Right atrium auricular region (tissue), 2 donors: ENCODE measurements around the gene CPED1. TPM values are rescaled to one million over a fixed set of nuclear protein-coding genes. Genes with fewer than 3 reads are reported as not detected.

ENCODE experiments used
- DNase-seq: peaks from one replicate; pipeline ENCODE4 v3.0.0-alpha.2; 2019; ENCODE audit warnings: low spot score
- H3K27ac ChIP-seq, 2 donors: fragments of 200-600 bp; sonication (generic); 1 replicate in 1 of 2; 2 replicates in 1 of 2; pipeline ENCODE4 v1.5.1; 2016 to 2019
- H3K27me3 ChIP-seq, 2 donors: fragments of 200-600 bp; sonication (generic); one replicate each; pipeline versions ENCODE4 v1.5.1 to v1.6.0; 2017 to 2019
- H3K36me3 ChIP-seq: fragments of 200-600 bp; sonication (generic); one replicate; pipeline ENCODE4 v1.5.1; 2016
- H3K4me1 ChIP-seq, 2 donors: fragments of 200-600 bp; sonication (generic); one replicate each; pipeline versions ENCODE4 v1.5.1 to v1.6.0; 2017 to 2019
- H3K4me3 ChIP-seq, 2 donors: fragments of 200-600 bp; sonication (generic); 1 replicate in 1 of 2; 2 replicates in 1 of 2; pipeline ENCODE4 v1.5.1; 2017 to 2019; ENCODE audit warnings: mild to moderate bottlenecking in 1 of 2, moderate library complexity in 1 of 2
- H3K9me3 ChIP-seq, 2 donors: fragments of 200-600 bp; sonication (generic); one replicate each; pipeline ENCODE4 v1.5.1; 2019
- total RNA-seq, 2 donors: library from RNA; depleted of rRNA; stranded (reverse); fragments of >200 nt; gene quantifications; one replicate each; pipeline ENCODE4 v1.1.0, GENCODE V29; 2016
- TF ChIP-seq, protein P1 (sequence below), 2 donors: fragments of 200-600 bp; sonication (generic); IDR thresholded peaks; one replicate each; pipeline ENCODE4 v1.5.1; 2019; ENCODE audit warnings: antibody characterized with exemption in 2 of 2

CPED1 gene
- total RNA-seq, 2 donors from 2014 or later, result 13.8 to 19.0 TPM

DNA sequence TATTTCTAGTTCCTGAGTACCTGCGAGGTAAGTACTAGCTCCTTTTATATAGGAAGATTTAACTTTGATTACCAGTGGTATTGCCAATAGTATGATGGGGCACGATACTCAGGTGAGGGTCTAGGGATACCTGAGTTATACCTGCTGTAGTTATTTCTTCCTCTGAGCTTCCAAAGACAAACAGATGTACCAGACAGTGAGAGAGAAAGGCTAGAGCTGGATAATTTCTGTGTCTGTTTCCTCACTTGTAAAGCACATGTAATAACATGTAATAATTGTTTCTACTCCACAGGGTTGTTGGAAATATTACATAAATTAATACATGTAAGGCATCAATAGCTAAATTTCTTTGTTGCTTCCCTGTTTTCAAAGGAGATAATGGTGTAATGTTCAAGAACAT, 53.7 kb downstream of the CPED1 start:
- TF ChIP-seq, protein P1, sequence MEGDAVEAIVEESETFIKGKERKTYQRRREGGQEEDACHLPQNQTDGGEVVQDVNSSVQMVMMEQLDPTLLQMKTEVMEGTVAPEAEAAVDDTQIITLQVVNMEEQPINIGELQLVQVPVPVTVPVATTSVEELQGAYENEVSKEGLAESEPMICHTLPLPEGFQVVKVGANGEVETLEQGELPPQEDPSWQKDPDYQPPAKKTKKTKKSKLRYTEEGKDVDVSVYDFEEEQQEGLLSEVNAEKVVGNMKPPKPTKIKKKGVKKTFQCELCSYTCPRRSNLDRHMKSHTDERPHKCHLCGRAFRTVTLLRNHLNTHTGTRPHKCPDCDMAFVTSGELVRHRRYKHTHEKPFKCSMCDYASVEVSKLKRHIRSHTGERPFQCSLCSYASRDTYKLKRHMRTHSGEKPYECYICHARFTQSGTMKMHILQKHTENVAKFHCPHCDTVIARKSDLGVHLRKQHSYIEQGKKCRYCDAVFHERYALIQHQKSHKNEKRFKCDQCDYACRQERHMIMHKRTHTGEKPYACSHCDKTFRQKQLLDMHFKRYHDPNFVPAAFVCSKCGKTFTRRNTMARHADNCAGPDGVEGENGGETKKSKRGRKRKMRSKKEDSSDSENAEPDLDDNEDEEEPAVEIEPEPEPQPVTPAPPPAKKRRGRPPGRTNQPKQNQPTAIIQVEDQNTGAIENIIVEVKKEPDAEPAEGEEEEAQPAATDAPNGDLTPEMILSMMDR (IDR thresholded peaks at IDR 0.05), result no peak
- Histone ChIP-seq H3K36me3 (no peaks in the 10 kb centered on the region), H3K27ac (peak overlapping the region in 1 of 2 donors; percentile 64), H3K4me1 (peaks cover 0 to 25% of the 10 kb centered on the region in 2 donors), H3K4me3 (no peak overlapping the region), H3K9me3 (no peaks in the 10 kb centered on the region), H3K27me3 (no peaks in the 10 kb centered on the region)
- no peak for DNase-seq

- H3K27ac ChIP-seq, result no peak overlapping the region
Observed at GRCh38 chr7:121042899-121043298, 54.4 kb downstream of the CPED1 start.

DNA sequence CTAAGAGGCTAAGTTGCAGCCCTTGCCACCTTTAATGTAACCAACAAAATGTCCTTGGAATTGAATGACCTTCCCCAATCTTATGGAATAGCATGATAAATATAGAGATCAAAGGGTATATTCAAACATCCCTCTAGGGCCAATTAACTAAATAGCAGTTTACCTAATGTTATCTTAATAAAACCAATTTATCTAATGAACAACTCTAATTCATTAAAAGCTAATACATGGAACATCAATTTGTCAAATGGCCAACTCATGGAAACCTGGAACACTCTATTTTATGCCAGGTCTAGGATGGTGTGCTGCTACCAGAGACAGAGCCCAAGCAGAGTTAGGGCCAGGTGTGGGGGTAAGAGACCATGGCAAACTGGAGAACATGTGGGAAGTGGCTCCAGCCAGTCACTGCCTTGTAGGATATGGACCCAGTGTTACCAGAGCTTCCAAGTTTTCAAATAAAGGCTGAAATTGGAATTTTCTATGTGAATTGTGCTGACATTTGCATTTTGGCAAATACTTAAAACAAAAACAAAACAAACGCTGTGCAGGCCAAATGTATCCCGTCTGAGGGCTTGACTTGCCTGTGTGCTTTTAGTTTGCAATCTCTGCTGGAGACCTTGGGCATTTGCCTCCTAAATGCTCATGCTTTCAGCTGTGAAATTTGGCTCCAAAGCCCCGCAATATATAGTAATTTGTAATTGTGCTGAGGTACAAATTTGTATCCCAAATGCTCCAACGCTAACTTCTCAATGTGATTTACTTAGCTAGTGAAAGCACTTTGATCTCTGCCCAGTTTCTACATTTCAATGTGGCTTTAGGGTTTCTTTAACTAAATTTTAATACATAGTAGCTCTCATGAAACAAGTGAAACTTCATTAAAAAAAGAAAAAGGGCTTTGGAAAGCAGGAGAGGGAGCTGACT, 55.1 kb downstream of the CPED1 start:
- Histone ChIP-seq H3K27me3 (no peaks in the 10 kb centered on the region), H3K4me1 (peaks cover 0 to 23% of the 10 kb centered on the region in 2 donors), H3K36me3 (peaks cover 12% of the 10 kb centered on the region), H3K27ac (no peak overlapping the region), H3K9me3 (no peaks in the 10 kb centered on the region), H3K4me3 (no peak overlapping the region)
- no peak for DNase-seq
- TF ChIP-seq, protein P1 (IDR thresholded peaks at IDR 0.05), result no peak

More at GRCh38 chr7:121042899-121043298, 54.4 kb downstream of the CPED1 start:
- DNase-seq, result no peak
- peaks cover 0 to 25% of the 10 kb centered on the region in 2 donors for H3K4me1 ChIP-seq
- H3K4me3 ChIP-seq, result no peak overlapping the region
- peaks cover 6% of the 10 kb centered on the region for H3K36me3 ChIP-seq
- no peaks in the 10 kb centered on the region for H3K27me3 ChIP-seq
- TF ChIP-seq, protein P1 (IDR thresholded peaks at IDR 0.05), result no peak
- H3K9me3 ChIP-seq, result no peaks in the 10 kb centered on the region

DNA sequence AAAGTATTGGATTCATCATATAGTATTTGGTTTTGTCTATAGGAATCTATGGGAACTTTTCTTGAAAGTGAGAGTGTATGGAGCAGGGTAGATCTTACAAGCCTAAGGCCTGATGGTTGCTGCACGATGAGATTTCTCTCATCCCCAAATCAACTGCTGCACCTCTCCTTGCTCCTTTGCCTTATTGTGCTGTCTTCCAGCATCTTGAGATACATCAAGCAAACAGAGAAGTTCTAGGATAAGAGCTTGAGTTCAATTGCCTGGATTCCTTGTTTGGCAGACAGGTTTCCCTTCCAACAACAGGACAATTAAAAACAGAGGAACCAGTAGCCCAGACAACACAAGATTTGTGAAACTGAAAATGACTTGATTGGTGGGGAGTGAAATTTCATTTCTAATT, 56.6 kb downstream of the CPED1 start:
- TF ChIP-seq, protein P1 (IDR thresholded peaks at IDR 0.05), result no peak
- Histone ChIP-seq H3K4me3 (no peak overlapping the region), H3K27me3 (no peaks in the 10 kb centered on the region), H3K4me1 (peaks cover 0 to 29% of the 10 kb centered on the region in 2 donors), H3K36me3 (peaks cover 12% of the 10 kb centered on the region), H3K27ac (no peak overlapping the region), H3K9me3 (no peaks in the 10 kb centered on the region)
- DNase-seq, result no peak

GRCh38 chr7:121046009-121046408, 57.5 kb downstream of the CPED1 start:
- DNase-seq, result no peak
- H3K27ac ChIP-seq, result no peak overlapping the region
- peaks cover 0 to 29% of the 10 kb centered on the region in 2 donors for H3K4me1 ChIP-seq

More at GRCh38 chr7:121046009-121046408, 57.5 kb downstream of the CPED1 start:
- TF ChIP-seq, protein P1 (IDR thresholded peaks at IDR 0.05), result no peak
- Histone ChIP-seq H3K27me3 (no peaks in the 10 kb centered on the region), H3K9me3 (no peaks in the 10 kb centered on the region), H3K4me3 (no peak overlapping the region), H3K36me3 (peaks cover 12% of the 10 kb centered on the region)
